B cell (primary cell): ENCODE measurements around the gene SLC25A13. TPM values are rescaled to one million over a fixed set of nuclear protein-coding genes. Genes with fewer than 3 reads are reported as not detected.

Source experiments
- ATAC-seq: fragments of 200-7000 bp; cut with Tn5 transposase; one replicate; pipeline ENCODE4 v1.10.0; 2021; ENCODE audit warnings: low read depth, mild to moderate bottlenecking, moderate number of reproducible peaks, moderate library complexity
- CTCF ChIA-PET: fragments of 350-600 bp; sonication (Branson Sonifier 250); formaldehyde crosslinking; loops from one replicate; lab custom pipeline; 2021; ENCODE audit warnings: antibody characterized with exemption, inconsistent platforms; lab: Charles Lee
- POLR2A ChIA-PET: fragments of 350-600 bp; sonication (Branson Sonifier 250); formaldehyde crosslinking; loops from one replicate; lab custom pipeline; 2021; ENCODE audit warnings: antibody characterized with exemption; lab: Charles Lee
- DNase-seq: peaks from one replicate; pipeline ENCODE4 v3.0.0; 2013
- H2AFZ ChIP-seq: 2 replicates; pipeline ENCODE4 v1.6.1; 2012; ENCODE audit warnings: mild to moderate bottlenecking, low read depth, low read length; ENCODE audit not compliant: insufficient read depth, poor library complexity, severe bottlenecking
- H3K27ac ChIP-seq, 2 donors: 1 replicate in 1 of 2; 2 replicates in 1 of 2; pipeline ENCODE4 v1.5.1; 2012 to 2013; ENCODE audit warnings: low read length in 2 of 2, mild to moderate bottlenecking in 2 of 2, moderate library complexity in 1 of 2
- H3K27me3 ChIP-seq, 4 experiments: fragments of 200-600 bp in 1 of 4; sonication (generic) in 1 of 4; replicated peaks in 1 of 4; 1 replicate in 2 of 4; 2 replicates in 2 of 4; pipeline versions ENCODE4 v1.6.1 to v1.7.0; 2013 to 2016; ENCODE audit warnings: low read length in 3 of 4, mild to moderate bottlenecking in 2 of 4, mixed read lengths in 1 of 4, moderate library complexity in 1 of 4; ENCODE audit not compliant: insufficient read depth in 4 of 4, control insufficient read depth in 3 of 4; ENCODE audit errors: control extremely low read depth in 1 of 4
- H3K36me3 ChIP-seq, 2 experiments: replicated peaks in 1 of 2; 1 replicate in 1 of 2; 2 replicates in 1 of 2; pipeline versions ENCODE4 v1.6.1 to v1.7.1; 2013; ENCODE audit warnings: low read length in 1 of 2; ENCODE audit not compliant: insufficient read depth in 2 of 2, control insufficient read depth in 1 of 2; ENCODE audit errors: control extremely low read depth in 1 of 2, extremely low read depth in 1 of 2
- H3K4me1 ChIP-seq, 2 donors: fragments of 200-600 bp in 1 of 2; sonication (generic) in 1 of 2; 1 replicate in 1 of 2; 2 replicates in 1 of 2; pipeline versions ENCODE4 v1.5.1 to v1.6.1; 2013 to 2017; ENCODE audit warnings: low read length in 2 of 2; ENCODE audit not compliant: control insufficient read depth in 2 of 2, insufficient read depth in 2 of 2
- H3K4me2 ChIP-seq: replicated peaks from 2 replicates; pipeline ENCODE3; 2012; ENCODE audit warnings: mild to moderate bottlenecking, low read depth, low read length; ENCODE audit not compliant: poor library complexity, severe bottlenecking
- H3K4me3 ChIP-seq, 5 experiments: fragments of 200-600 bp in 1 of 5; sonication (generic) in 1 of 5; 1 replicate in 3 of 5; 2 replicates in 2 of 5; pipeline versions ENCODE4 v1.5.1 to v1.7.0; 2011 to 2016; ENCODE audit warnings: low read length in 4 of 5, mild to moderate bottlenecking in 4 of 5, low read depth in 2 of 5, control low read depth in 1 of 5, moderate library complexity in 1 of 5; ENCODE audit not compliant: insufficient read depth in 1 of 5; ENCODE audit errors: control extremely low read depth in 1 of 5, extremely low read depth in 1 of 5
- H3K79me2 ChIP-seq: fragments of 200-600 bp; sonication (generic); one replicate; pipeline ENCODE4 v1.6.0; 2016; ENCODE audit warnings: low read length; ENCODE audit not compliant: control insufficient read depth, insufficient read depth
- H3K9ac ChIP-seq: fragments of 200-600 bp; sonication (generic); 2 replicates; pipeline ENCODE4 v1.6.1; 2017; ENCODE audit warnings: mild to moderate bottlenecking, low read length, moderate library complexity
- H3K9me3 ChIP-seq, 3 donors: one replicate each; pipeline versions ENCODE4 v1.6.1 to v1.7.1; 2013; ENCODE audit warnings: low read length in 2 of 3; ENCODE audit not compliant: control insufficient read depth in 2 of 3, insufficient read depth in 1 of 3; ENCODE audit errors: control extremely low read depth in 1 of 3
- H4K20me1 ChIP-seq: 2 replicates; pipeline ENCODE4 v1.6.0; 2012; ENCODE audit warnings: mild to moderate bottlenecking, low read length; ENCODE audit not compliant: insufficient read depth, control insufficient read depth, poor library complexity, severe bottlenecking
- H3K27ac Mint-ChIP-seq: one replicate; pipeline ENCODE4 v1.8.0; 2021; ENCODE audit warnings: mixed read lengths
- H3K27me3 Mint-ChIP-seq: one replicate; pipeline ENCODE4 v1.8.0; 2021; ENCODE audit warnings: mixed read lengths
- H3K4me1 Mint-ChIP-seq: one replicate; pipeline ENCODE4 v1.8.0; 2021; ENCODE audit warnings: mixed read lengths
- H3K4me3 Mint-ChIP-seq: one replicate; pipeline ENCODE4 v1.8.0; 2021; ENCODE audit warnings: mixed read lengths
- H3K9me3 Mint-ChIP-seq: one replicate; pipeline ENCODE4 v1.8.0; 2022; ENCODE audit warnings: mixed read lengths; ENCODE audit not compliant: insufficient read depth
- CTCF ChIP-seq: fragments of 200-600 bp; IDR thresholded peaks from one replicate; pipeline ENCODE4 v1.8.0; 2022; ENCODE audit warnings: antibody characterized with exemption, mild to moderate bottlenecking
- EZH2 ChIP-seq: IDR thresholded peaks from 2 replicates; pipeline ENCODE4 v1.6.1; 2012; ENCODE audit warnings: borderline replicate concordance, low read depth, mild to moderate bottlenecking, moderate library complexity, low read length; ENCODE audit not compliant: insufficient read depth, poor library complexity, severe bottlenecking
- WGBS: methylation state at CpG from one replicate; pipeline ENCODE4 v1.1.5; 2013; ENCODE audit warnings: missing lambda C conversion rate; ENCODE audit not compliant: insufficient coverage; 5-methylcytosine and 5-hydroxymethylcytosine counted together
- intact Hi-C: fragments of 100-400 bp; cut with micrococcal nuclease; formaldehyde crosslinking; loops from one replicate; pipeline ENCODE4 v1.10.0; 2022
- polyA plus RNA-seq: library from polyadenylated mRNA; depleted of rRNA; stranded (reverse); fragments of >200 nt; gene quantifications from 2 replicates; pipeline ENCODE4 v1.2.3, GENCODE V29; 2012
- total RNA-seq, 2 donors: library from RNA; stranded (reverse); fragments of 120-200 nt in 1 of 2; gene quantifications; 1 replicate in 1 of 2; 2 replicates in 1 of 2; pipeline versions ENCODE4 v1.2.3 to v1.2.4, GENCODE V29; 2013 to 2022

The SLC25A13 gene
- total and polyA plus RNA-seq, 2 donors (not counting 1 experiment from before 2014, with no cell fraction given), result 12.5 to 30.9 TPM

GRCh38 chr7:96238976-96239766, 82.7 kb downstream of the SLC25A13 start:
- Mint-ChIP-seq H3K4me3 (no peak overlapping the region), H3K4me1 (peaks cover 14% of the 10 kb centered on the region), H3K9me3 (no peaks in the 10 kb centered on the region), H3K27ac (no peak overlapping the region), H3K27me3 (no peaks in the 10 kb centered on the region)
- Histone ChIP-seq H3K9ac (no peak overlapping the region), H3K36me3 (peaks cover 0 to 2% of the 10 kb centered on the region in 2 experiments), H3K27ac (no peak overlapping the region), H3K9me3 (no peaks in the 10 kb centered on the region), H3K4me2 (no peak overlapping the region), H3K79me2 (no peaks in the 10 kb centered on the region), H3K4me1 (peaks cover 0 to 3% of the 10 kb centered on the region in 2 donors), H2AFZ (no peak overlapping the region), H4K20me1 (no peaks in the 10 kb centered on the region), H3K27me3 (no peaks in the 10 kb centered on the region), H3K4me3 (no peak overlapping the region)
- ChIA-PET POLR2A (no interaction called here), CTCF (no interaction called here)
- intact Hi-C loops, result no loop called here
- 100% methylated on average over 2 of the region's 3 CpGs for WGBS
- ATAC-seq (no peak), DNase-seq (no peak)
- no peak for TF ChIP-seq EZH2
- TF ChIP-seq CTCF, result no peak

- no peaks in the 10 kb centered on the region for H3K79me2 ChIP-seq
- 100% methylated on average over 4 of the region's 8 CpGs for WGBS
- ATAC-seq (no peak), DNase-seq (no peak)
- ChIA-PET POLR2A (no interaction called here), CTCF (no interaction called here)
- TF ChIP-seq EZH2 (no peak), CTCF (no peak)
- H3K4me1 ChIP-seq, result no peaks in the 10 kb centered on the region
- no peaks in the 10 kb centered on the region for H3K27me3 Mint-ChIP-seq
- H3K9me3 ChIP-seq, result no peaks in the 10 kb centered on the region
- H3K36me3 ChIP-seq, result peaks cover 0 to 6% of the 10 kb centered on the region in 2 experiments
- H3K4me3 ChIP-seq, result no peak overlapping the region
- no peaks in the 10 kb centered on the region for H3K27me3 ChIP-seq
- H3K9me3 Mint-ChIP-seq, result no peaks in the 10 kb centered on the region
- H3K9ac ChIP-seq, result no peak overlapping the region
- no peaks in the 10 kb centered on the region for H4K20me1 ChIP-seq
- H2AFZ ChIP-seq, result no peak overlapping the region
- no peak overlapping the region for H3K27ac Mint-ChIP-seq
- H3K4me1 Mint-ChIP-seq, result peaks cover 14% of the 10 kb centered on the region
- H3K27ac ChIP-seq, result no peak overlapping the region
- no peak overlapping the region for H3K4me2 ChIP-seq
- no peak overlapping the region for H3K4me3 Mint-ChIP-seq
- intact Hi-C loops, result no loop called here
Observed at GRCh38 chr7:96238474-96238873, 83.4 kb downstream of the SLC25A13 start.
